ENCODE data around the gene OR13C8. TPM values are rescaled to one million over a fixed set of nuclear protein-coding genes. Genes with fewer than 3 reads are reported as not detected.

Gene OR13C8
- total RNA-seq, 1 experiment from 2014 or later: not detected

GRCh38 chr9:104617418-104617817, 48.5 kb downstream of the OR13C8 start (continued):
- no peak for TF ChIP-seq MAX (IDR thresholded peaks at IDR 0.05)
- no peak for TF ChIP-seq ZBTB33 (IDR thresholded peaks at IDR 0.05; ENCODE audit: extremely low read depth, insufficient replicate concordance, low read length)
- no peak for TF ChIP-seq EZH2 (IDR thresholded peaks at IDR 0.05)
- no peak for TF ChIP-seq ZFX (IDR thresholded peaks at IDR 0.05)

GRCh38 chr9:104618104-104618503, 49.1 kb downstream of the OR13C8 start, which contains the start of gene OR13C9:
Gene OR13C9, minus strand, starts transcription at chr9:104618204. Its CDS starts 0 bp downstream, at chr9:104618204.
- no peaks in the 10 kb centered on the region for H3K27me3 ChIP-seq (ENCODE audit: insufficient read depth, low read length)
- H3K4me2 ChIP-seq (ENCODE audit: low read length): no peak within 1 kb of the TSS
- ChIA-PET RAD21 (ENCODE audit: low non-redundant PET in 1 of 2, low total read pairs in 2 of 2, uncharacterized antibody in 2 of 2, unreplicated experiment in 2 of 2) (no interaction called here), POLR2A (no interaction called here), CTCF (no interaction called here)
- H3K9me3 ChIP-seq (ENCODE audit: control insufficient read depth in 1 of 2, insufficient read depth in 1 of 2, low read depth in 1 of 2, low read length in 2 of 2): no peaks in the 10 kb centered on the region
- H3K4me3 ChIP-seq (replicated peaks in 1 of 2; ENCODE audit: low read depth in 1 of 2, low read length in 2 of 2): no peak within 1 kb of the TSS
- BruUV-seq (replicated peaks): no TSS peak
- DNase-seq (ENCODE audit: low read depth, low spot score) (no peak), ATAC-seq (no peak)
- TF ChIP-seq POLR2AphosphoS5 (IDR thresholded peaks at IDR 0.05; ENCODE audit: low read depth, low read length) (no peak), RAD21 (IDR thresholded peaks at IDR 0.05; ENCODE audit: low read depth) (no peak), CTCF (IDR thresholded peaks at IDR 0.05 in 2 of 3, conservative IDR thresholded peaks at IDR 0.05 in 1 of 3; ENCODE audit: borderline replicate concordance in 1 of 3, insufficient read depth in 1 of 3, low read depth in 2 of 3, low read length in 2 of 3) (no peak), CBX3 (IDR thresholded peaks at IDR 0.05; ENCODE audit: low read depth) (no peak), REST (IDR thresholded peaks at IDR 0.05; ENCODE audit: low read depth) (no peak), ELF1 (IDR thresholded peaks at IDR 0.05; ENCODE audit: borderline replicate concordance, low read depth) (no peak), EGR1 (IDR thresholded peaks at IDR 0.05; ENCODE audit: low read depth) (no peak), CEBPB (IDR thresholded peaks at IDR 0.05; ENCODE audit: low read depth) (no peak), FOSL1 (IDR thresholded peaks at IDR 0.05; ENCODE audit: low read depth) (no peak), MAX (IDR thresholded peaks at IDR 0.05) (no peak), ATF3 (IDR thresholded peaks at IDR 0.05) (no peak), ZBTB33 (IDR thresholded peaks at IDR 0.05; ENCODE audit: extremely low read depth, insufficient replicate concordance, low read length) (no peak), EZH2phosphoT487 (IDR thresholded peaks at IDR 0.05; ENCODE audit: borderline replicate concordance) (no peak)
- no peaks in the 10 kb centered on the region for H3K36me3 ChIP-seq (ENCODE audit: control insufficient read depth in 1 of 2, insufficient read depth in 2 of 2, low read length in 2 of 2)
- no peak within 1 kb of the TSS for H2AFZ ChIP-seq (ENCODE audit: low read depth, low read length, poor library complexity, severe bottlenecking)
- H3K27ac ChIP-seq (ENCODE audit: low read depth, low read length): no peak within 1 kb of the TSS
- H3K9me2 ChIP-seq (ENCODE audit: insufficient read depth): no peaks in the 10 kb centered on the region
- no peaks in the 10 kb centered on the region for H4K20me1 ChIP-seq (ENCODE audit: insufficient read depth)
- H3K9ac ChIP-seq (ENCODE audit: low read length): no peak within 1 kb of the TSS
- no peaks in the 10 kb centered on the region for H3K79me2 ChIP-seq (ENCODE audit: insufficient read depth, low read length)
- no peaks in the 10 kb centered on the region for H3K4me1 ChIP-seq (ENCODE audit: control insufficient read depth in 1 of 2, insufficient read depth in 2 of 2, low read length in 2 of 2)
- intact Hi-C loops (cut with micrococcal nuclease): no loop called here
